ENCODE data around the gene SVOP.

SVOP gene

GRCh38 chr12:109009766-109010165, 11.1 kb downstream of the SVOP start:
- H2BK120ac ChIP-seq (ENCODE audit: insufficient read depth, low read length, poor library complexity), result no peak overlapping the region
- no peaks in the 10 kb centered on the region for H3K4me1 ChIP-seq (ENCODE audit: control insufficient read depth in 1 of 2, insufficient read depth in 2 of 2, low read length in 2 of 2)
- no peaks in the 10 kb centered on the region for H3K79me1 ChIP-seq (ENCODE audit: low read length)
- no peak overlapping the region for H4K8ac ChIP-seq (ENCODE audit: low read depth, low read length)
- WGBS (ENCODE audit: extremely low coverage, insufficient coverage, insufficient read length), result no CpG with 5 or more reads among the region's 1 CpG
- no peaks in the 10 kb centered on the region for H3K27me3 ChIP-seq (ENCODE audit: insufficient read depth, low read length)
- no peak overlapping the region for H2AFZ ChIP-seq (ENCODE audit: insufficient read depth, low read length, poor library complexity)
- H3K23ac ChIP-seq (ENCODE audit: low read length), result no peak overlapping the region
- H3K4ac ChIP-seq (ENCODE audit: low read depth, low read length), result no peak overlapping the region
- no peak overlapping the region for H2AK5ac ChIP-seq (ENCODE audit: low read length)
- no peak overlapping the region for H4K91ac ChIP-seq (ENCODE audit: low read depth, low read length)
- no peak overlapping the region for H3K4me2 ChIP-seq (ENCODE audit: low read length)
- no peaks in the 10 kb centered on the region for H3K9me3 ChIP-seq (ENCODE audit: insufficient read depth, low read depth, low read length)
- H3K27ac ChIP-seq (ENCODE audit: low read depth, low read length), result no peak overlapping the region
- H3K18ac ChIP-seq (ENCODE audit: low read length), result no peak overlapping the region
- H4K12ac ChIP-seq (ENCODE audit: low read depth, low read length), result no peak overlapping the region
- no peak overlapping the region for H3K4me3 ChIP-seq (ENCODE audit: low read depth, low read length)
- no peak overlapping the region for H3K14ac ChIP-seq (ENCODE audit: low read length)
- DNase-seq, result no peak
- no peaks in the 10 kb centered on the region for H3K36me3 ChIP-seq (ENCODE audit: control insufficient read depth in 1 of 2, insufficient read depth in 2 of 2, low read length in 2 of 2)
- H2BK12ac ChIP-seq (ENCODE audit: low read length), result no peak overlapping the region
- no peaks in the 10 kb centered on the region for H3K79me2 ChIP-seq (ENCODE audit: control insufficient read depth, insufficient read depth, low read length, poor library complexity)
- no peak overlapping the region for H3K9ac ChIP-seq (ENCODE audit: low read length)
- H2BK5ac ChIP-seq (ENCODE audit: low read depth, low read length, poor library complexity), result no peak overlapping the region

- no peaks in the 10 kb centered on the region for H3K79me1 ChIP-seq (ENCODE audit: low read length)
- H3K4me3 ChIP-seq (ENCODE audit: low read depth, low read length), result no peak overlapping the region
- no peak overlapping the region for H2AFZ ChIP-seq (ENCODE audit: insufficient read depth, low read length, poor library complexity)
- no peaks in the 10 kb centered on the region for H3K79me2 ChIP-seq (ENCODE audit: control insufficient read depth, insufficient read depth, low read length, poor library complexity)
- no peak overlapping the region for H3K23ac ChIP-seq (ENCODE audit: low read length)
- H3K36me3 ChIP-seq (ENCODE audit: control insufficient read depth in 1 of 2, insufficient read depth in 2 of 2, low read length in 2 of 2), result no peaks in the 10 kb centered on the region
- no peaks in the 10 kb centered on the region for H3K27me3 ChIP-seq (ENCODE audit: insufficient read depth, low read length)
- H3K4ac ChIP-seq (ENCODE audit: low read depth, low read length), result no peak overlapping the region
- H3K9me3 ChIP-seq (ENCODE audit: insufficient read depth, low read depth, low read length), result no peaks in the 10 kb centered on the region
- H2BK120ac ChIP-seq (ENCODE audit: insufficient read depth, low read length, poor library complexity), result no peak overlapping the region
- H3K9ac ChIP-seq (ENCODE audit: low read length), result no peak overlapping the region
- H3K4me2 ChIP-seq (ENCODE audit: low read length), result no peak overlapping the region
- no peak for DNase-seq
- no peak overlapping the region for H3K27ac ChIP-seq (ENCODE audit: low read depth, low read length)
- no peak overlapping the region for H4K91ac ChIP-seq (ENCODE audit: low read depth, low read length)
- no peak overlapping the region for H3K18ac ChIP-seq (ENCODE audit: low read length)
- no peak overlapping the region for H4K8ac ChIP-seq (ENCODE audit: low read depth, low read length)
- no peaks in the 10 kb centered on the region for H3K4me1 ChIP-seq (ENCODE audit: control insufficient read depth in 1 of 2, insufficient read depth in 2 of 2, low read length in 2 of 2)
- no peak overlapping the region for H2BK12ac ChIP-seq (ENCODE audit: low read length)
- no peak overlapping the region for H3K14ac ChIP-seq (ENCODE audit: low read length)
- no peak overlapping the region for H2AK5ac ChIP-seq (ENCODE audit: low read length)
- H2BK5ac ChIP-seq (ENCODE audit: low read depth, low read length, poor library complexity), result no peak overlapping the region
- no peak overlapping the region for H4K12ac ChIP-seq (ENCODE audit: low read depth, low read length)
- no CpG with 5 or more reads among the region's 3 CpGs for WGBS (ENCODE audit: extremely low coverage, insufficient coverage, insufficient read length)
Measured at GRCh38 chr12:109004017-109004416, 16.9 kb downstream of the SVOP start.

- no CpG with 5 or more reads among the region's 6 CpGs for WGBS (ENCODE audit: extremely low coverage, insufficient coverage, insufficient read length)
- Histone ChIP-seq H2BK120ac (ENCODE audit: insufficient read depth, low read length, poor library complexity) (no peak overlapping the region), H2AK5ac (ENCODE audit: low read length) (no peak overlapping the region), H3K36me3 (ENCODE audit: control insufficient read depth in 1 of 2, insufficient read depth in 2 of 2, low read length in 2 of 2) (no peaks in the 10 kb centered on the region), H3K79me1 (ENCODE audit: low read length) (no peaks in the 10 kb centered on the region), H4K91ac (ENCODE audit: low read depth, low read length) (no peak overlapping the region), H3K27me3 (ENCODE audit: insufficient read depth, low read length) (no peaks in the 10 kb centered on the region), H3K9ac (ENCODE audit: low read length) (no peak overlapping the region), H2BK5ac (ENCODE audit: low read depth, low read length, poor library complexity) (no peak overlapping the region), H2AFZ (ENCODE audit: insufficient read depth, low read length, poor library complexity) (no peak overlapping the region), H3K4ac (ENCODE audit: low read depth, low read length) (no peak overlapping the region), H3K14ac (ENCODE audit: low read length) (no peak overlapping the region), H3K4me2 (ENCODE audit: low read length) (no peak overlapping the region), H3K79me2 (ENCODE audit: control insufficient read depth, insufficient read depth, low read length, poor library complexity) (no peaks in the 10 kb centered on the region), H2BK12ac (ENCODE audit: low read length) (no peak overlapping the region), H3K4me3 (ENCODE audit: low read depth, low read length) (no peak overlapping the region), H4K8ac (ENCODE audit: low read depth, low read length) (no peak overlapping the region), H4K12ac (ENCODE audit: low read depth, low read length) (no peak overlapping the region), H3K4me1 (ENCODE audit: control insufficient read depth in 1 of 2, insufficient read depth in 2 of 2, low read length in 2 of 2) (no peaks in the 10 kb centered on the region), H3K27ac (ENCODE audit: low read depth, low read length) (no peak overlapping the region), H3K23ac (ENCODE audit: low read length) (no peak overlapping the region), H3K18ac (ENCODE audit: low read length) (no peak overlapping the region), H3K9me3 (ENCODE audit: insufficient read depth, low read depth, low read length) (no peaks in the 10 kb centered on the region)
- DNase-seq, result no peak
Measured at GRCh38 chr12:108996320-108996719, 24.5 kb downstream of the SVOP start.

- Histone ChIP-seq H2AK5ac (ENCODE audit: low read length) (no peak overlapping the region), H3K79me1 (ENCODE audit: low read length) (no peaks in the 10 kb centered on the region), H3K79me2 (ENCODE audit: control insufficient read depth, insufficient read depth, low read length, poor library complexity) (no peaks in the 10 kb centered on the region), H4K12ac (ENCODE audit: low read depth, low read length) (no peak overlapping the region), H3K18ac (ENCODE audit: low read length) (no peak overlapping the region), H3K27ac (ENCODE audit: low read depth, low read length) (no peak overlapping the region), H3K9ac (ENCODE audit: low read length) (no peak overlapping the region), H3K27me3 (ENCODE audit: insufficient read depth, low read length) (no peaks in the 10 kb centered on the region), H4K8ac (ENCODE audit: low read depth, low read length) (no peak overlapping the region), H3K4me1 (ENCODE audit: control insufficient read depth in 1 of 2, insufficient read depth in 2 of 2, low read length in 2 of 2) (no peaks in the 10 kb centered on the region), H2BK12ac (ENCODE audit: low read length) (no peak overlapping the region), H2BK120ac (ENCODE audit: insufficient read depth, low read length, poor library complexity) (no peak overlapping the region), H2BK5ac (ENCODE audit: low read depth, low read length, poor library complexity) (no peak overlapping the region), H2AFZ (ENCODE audit: insufficient read depth, low read length, poor library complexity) (no peak overlapping the region), H3K4me3 (ENCODE audit: low read depth, low read length) (no peak overlapping the region), H3K14ac (ENCODE audit: low read length) (no peak overlapping the region), H3K36me3 (ENCODE audit: control insufficient read depth in 1 of 2, insufficient read depth in 2 of 2, low read length in 2 of 2) (no peaks in the 10 kb centered on the region), H3K4ac (ENCODE audit: low read depth, low read length) (no peak overlapping the region), H3K9me3 (ENCODE audit: insufficient read depth, low read depth, low read length) (no peaks in the 10 kb centered on the region), H4K91ac (ENCODE audit: low read depth, low read length) (no peak overlapping the region), H3K23ac (ENCODE audit: low read length) (no peak overlapping the region), H3K4me2 (ENCODE audit: low read length) (no peak overlapping the region)
- no peak for DNase-seq
- no CpG with 5 or more reads among the region's 6 CpGs for WGBS (ENCODE audit: extremely low coverage, insufficient coverage, insufficient read length)
Measured at GRCh38 chr12:108995370-108995992, 25.4 kb downstream of the SVOP start.
